PC-9 (cell line): ENCODE measurements around the gene PSMG4.

Source experiments
- EZH2 ChIP-seq: fragments of 200-600 bp; sonication (generic); IDR thresholded peaks from 2 replicates; pipeline ENCODE4 v1.8.0; 2017; ENCODE audit warnings: antibody characterized with exemption, low read depth
- TF ChIP-seq, protein P1 (sequence below): fragments of 200-600 bp; sonication (generic); conservative IDR thresholded peaks from 2 replicates; pipeline ENCODE4 v1.6.1; 2017; ENCODE audit warnings: mixed run types, antibody characterized with exemption, mild to moderate bottlenecking, moderate library complexity

DNA sequence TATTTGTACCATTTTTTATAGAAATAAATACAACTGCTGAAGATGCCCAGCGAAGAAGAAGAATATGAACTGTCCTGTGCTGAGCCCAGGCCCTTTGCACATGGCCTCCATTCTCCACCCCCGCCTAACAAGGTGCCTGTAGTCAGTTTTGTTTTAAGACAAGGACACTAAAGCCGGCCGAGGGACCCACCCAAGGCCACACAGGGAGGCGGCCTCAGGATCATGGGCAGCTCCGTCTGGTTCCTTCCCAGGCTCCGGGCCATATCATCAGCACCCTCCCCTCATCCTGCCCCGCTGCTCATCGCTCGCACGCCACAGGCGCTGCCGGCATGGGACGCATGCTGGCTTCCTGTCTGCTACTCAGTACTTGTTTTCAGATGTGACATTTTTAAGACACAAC is 21.3 kb downstream of the PSMG4 start:
- TF ChIP-seq, protein P1, sequence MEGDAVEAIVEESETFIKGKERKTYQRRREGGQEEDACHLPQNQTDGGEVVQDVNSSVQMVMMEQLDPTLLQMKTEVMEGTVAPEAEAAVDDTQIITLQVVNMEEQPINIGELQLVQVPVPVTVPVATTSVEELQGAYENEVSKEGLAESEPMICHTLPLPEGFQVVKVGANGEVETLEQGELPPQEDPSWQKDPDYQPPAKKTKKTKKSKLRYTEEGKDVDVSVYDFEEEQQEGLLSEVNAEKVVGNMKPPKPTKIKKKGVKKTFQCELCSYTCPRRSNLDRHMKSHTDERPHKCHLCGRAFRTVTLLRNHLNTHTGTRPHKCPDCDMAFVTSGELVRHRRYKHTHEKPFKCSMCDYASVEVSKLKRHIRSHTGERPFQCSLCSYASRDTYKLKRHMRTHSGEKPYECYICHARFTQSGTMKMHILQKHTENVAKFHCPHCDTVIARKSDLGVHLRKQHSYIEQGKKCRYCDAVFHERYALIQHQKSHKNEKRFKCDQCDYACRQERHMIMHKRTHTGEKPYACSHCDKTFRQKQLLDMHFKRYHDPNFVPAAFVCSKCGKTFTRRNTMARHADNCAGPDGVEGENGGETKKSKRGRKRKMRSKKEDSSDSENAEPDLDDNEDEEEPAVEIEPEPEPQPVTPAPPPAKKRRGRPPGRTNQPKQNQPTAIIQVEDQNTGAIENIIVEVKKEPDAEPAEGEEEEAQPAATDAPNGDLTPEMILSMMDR: no peak
- TF ChIP-seq EZH2: no peak
